ENCODE measurements around the gene DOK3.

The DOK3 gene

GRCh38 chr5:177530638-177531037 is 21.0 kb upstream of the DOK3 start:
- H2AFZ ChIP-seq (ENCODE audit: low read depth, low read length), result no peak overlapping the region
- ATAC-seq (ENCODE audit: insufficient read depth, low read depth), result no peak
- no peaks in the 10 kb centered on the region for H3K9me3 ChIP-seq (ENCODE audit: insufficient read depth, low read length, severe bottlenecking)
- DNase-seq, result no peak
- peaks cover 6% of the 10 kb centered on the region; the same call in 1 of the 2 replicates for H3K79me2 ChIP-seq (ENCODE audit: insufficient read depth, low read length)
- no peak overlapping the region for H3K4me3 ChIP-seq (ENCODE audit: low read depth in 1 of 2, low read length in 2 of 2)
- H3K27me3 ChIP-seq (ENCODE audit: insufficient read depth, low read length, poor library complexity), result no peaks in the 10 kb centered on the region
- H4K20me1 ChIP-seq (ENCODE audit: insufficient read depth, low read length), result peaks cover 25% of the 10 kb centered on the region
- H3K36me3 ChIP-seq (ENCODE audit: insufficient read depth, low read length), result peaks cover 89% of the 10 kb centered on the region
- no peaks in the 10 kb centered on the region for H3K4me1 ChIP-seq (ENCODE audit: insufficient read depth, low read length)
- H3K9ac ChIP-seq (ENCODE audit: low read depth, low read length), result no peak overlapping the region
- TF ChIP-seq, protein P1, sequence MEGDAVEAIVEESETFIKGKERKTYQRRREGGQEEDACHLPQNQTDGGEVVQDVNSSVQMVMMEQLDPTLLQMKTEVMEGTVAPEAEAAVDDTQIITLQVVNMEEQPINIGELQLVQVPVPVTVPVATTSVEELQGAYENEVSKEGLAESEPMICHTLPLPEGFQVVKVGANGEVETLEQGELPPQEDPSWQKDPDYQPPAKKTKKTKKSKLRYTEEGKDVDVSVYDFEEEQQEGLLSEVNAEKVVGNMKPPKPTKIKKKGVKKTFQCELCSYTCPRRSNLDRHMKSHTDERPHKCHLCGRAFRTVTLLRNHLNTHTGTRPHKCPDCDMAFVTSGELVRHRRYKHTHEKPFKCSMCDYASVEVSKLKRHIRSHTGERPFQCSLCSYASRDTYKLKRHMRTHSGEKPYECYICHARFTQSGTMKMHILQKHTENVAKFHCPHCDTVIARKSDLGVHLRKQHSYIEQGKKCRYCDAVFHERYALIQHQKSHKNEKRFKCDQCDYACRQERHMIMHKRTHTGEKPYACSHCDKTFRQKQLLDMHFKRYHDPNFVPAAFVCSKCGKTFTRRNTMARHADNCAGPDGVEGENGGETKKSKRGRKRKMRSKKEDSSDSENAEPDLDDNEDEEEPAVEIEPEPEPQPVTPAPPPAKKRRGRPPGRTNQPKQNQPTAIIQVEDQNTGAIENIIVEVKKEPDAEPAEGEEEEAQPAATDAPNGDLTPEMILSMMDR (IDR thresholded peaks at IDR 0.05; ENCODE audit: borderline replicate concordance, extremely low read depth, low read length, poor library complexity, severe bottlenecking), result no peak
- TF ChIP-seq EZH2 (IDR thresholded peaks at IDR 0.05; ENCODE audit: borderline replicate concordance, low read depth, low read length, severe bottlenecking), result no peak
- H3K27ac ChIP-seq (ENCODE audit: low read length), result no peak overlapping the region
- no peak overlapping the region for H3K4me2 ChIP-seq (ENCODE audit: insufficient read depth, low read length)

DNA sequence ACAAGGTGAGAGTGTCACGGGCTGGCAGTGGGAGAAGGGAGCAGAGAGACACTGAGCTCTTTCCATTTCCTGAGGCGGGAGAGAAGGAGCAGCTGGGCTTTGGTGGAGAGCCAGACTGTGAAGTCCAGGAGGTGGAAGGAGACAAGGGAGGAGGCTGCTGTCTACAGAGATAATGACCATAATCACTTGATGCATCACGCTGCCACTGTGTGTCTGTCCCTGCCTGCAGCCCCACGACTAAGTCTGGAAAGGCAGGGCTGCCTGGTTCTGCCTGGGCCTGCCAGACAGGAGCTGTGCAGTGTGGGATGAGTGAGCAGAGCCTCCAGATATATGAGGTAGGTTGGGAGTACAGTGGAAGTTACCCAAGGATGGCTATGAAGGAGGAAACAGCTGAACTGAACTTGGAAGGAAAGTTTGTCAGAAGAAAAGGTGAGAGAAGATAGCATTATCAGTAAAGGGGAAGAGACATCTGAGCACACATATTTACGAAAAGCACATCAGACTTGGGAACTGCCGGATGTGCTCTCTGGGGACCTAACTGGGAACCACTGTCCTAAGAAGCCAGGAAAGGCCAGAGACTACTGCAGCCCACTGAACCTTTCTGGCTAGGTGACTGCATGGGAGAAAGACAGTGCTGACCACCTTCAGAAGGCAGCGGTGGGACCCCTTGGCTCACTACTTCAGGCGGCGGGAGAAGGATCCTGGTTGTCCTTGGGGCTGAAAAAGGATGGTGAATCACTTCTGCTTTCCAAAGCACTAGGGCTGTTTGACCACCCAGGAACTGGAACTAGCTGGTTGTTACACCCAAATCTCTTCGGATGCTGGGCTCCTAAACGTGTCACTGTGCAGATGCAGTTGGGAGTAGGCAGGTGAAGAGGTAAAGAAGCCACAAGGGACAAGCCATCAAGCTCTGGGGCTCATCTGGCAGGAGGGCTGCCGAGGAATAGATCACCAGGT is 19.9 kb upstream of the DOK3 start:
- no peaks in the 10 kb centered on the region for H3K9me3 ChIP-seq (ENCODE audit: insufficient read depth, low read length, severe bottlenecking)
- TF ChIP-seq EZH2 (IDR thresholded peaks at IDR 0.05; ENCODE audit: borderline replicate concordance, low read depth, low read length, severe bottlenecking), result no peak
- TF ChIP-seq, protein P1 (IDR thresholded peaks at IDR 0.05; ENCODE audit: borderline replicate concordance, extremely low read depth, low read length, poor library complexity, severe bottlenecking), result no peak
- no peaks in the 10 kb centered on the region for H3K27me3 ChIP-seq (ENCODE audit: insufficient read depth, low read length, poor library complexity)
- no peak overlapping the region for H2AFZ ChIP-seq (ENCODE audit: low read depth, low read length)
- peaks cover 32% of the 10 kb centered on the region for H4K20me1 ChIP-seq (ENCODE audit: insufficient read depth, low read length)
- no peak overlapping the region for H3K4me3 ChIP-seq (ENCODE audit: low read depth in 1 of 2, low read length in 2 of 2)
- no peaks in the 10 kb centered on the region for H3K4me1 ChIP-seq (ENCODE audit: insufficient read depth, low read length)
- no peak overlapping the region for H3K9ac ChIP-seq (ENCODE audit: low read depth, low read length)
- DNase-seq (no peak), ATAC-seq (ENCODE audit: insufficient read depth, low read depth) (no peak)
- no peak overlapping the region for H3K4me2 ChIP-seq (ENCODE audit: insufficient read depth, low read length)
- no peak overlapping the region for H3K27ac ChIP-seq (ENCODE audit: low read length)
- H3K79me2 ChIP-seq (ENCODE audit: insufficient read depth, low read length), result 0 out of 2 replicates have a peak, but pooled peaks cover 4% of the 10 kb centered on the region
- peaks cover 89% of the 10 kb centered on the region for H3K36me3 ChIP-seq (ENCODE audit: insufficient read depth, low read length)

GRCh38 chr5:177528631-177529030 is 19.0 kb upstream of the DOK3 start:
- ATAC-seq (ENCODE audit: insufficient read depth, low read depth), result no peak
- H3K9ac ChIP-seq (ENCODE audit: low read depth, low read length), result no peak overlapping the region
- H3K4me2 ChIP-seq (ENCODE audit: insufficient read depth, low read length), result no peak overlapping the region
- no peaks in the 10 kb centered on the region for H3K9me3 ChIP-seq (ENCODE audit: insufficient read depth, low read length, severe bottlenecking)
- no peaks in the 10 kb centered on the region for H3K79me2 ChIP-seq (ENCODE audit: insufficient read depth, low read length)
- H3K27me3 ChIP-seq (ENCODE audit: insufficient read depth, low read length, poor library complexity), result no peaks in the 10 kb centered on the region
- H3K36me3 ChIP-seq (ENCODE audit: insufficient read depth, low read length), result peaks cover 92% of the 10 kb centered on the region
- DNase-seq, result no peak
- no peaks in the 10 kb centered on the region for H3K4me1 ChIP-seq (ENCODE audit: insufficient read depth, low read length)
- no peak overlapping the region for H3K4me3 ChIP-seq (ENCODE audit: low read depth in 1 of 2, low read length in 2 of 2)
- H3K27ac ChIP-seq (ENCODE audit: low read length), result no peak overlapping the region
- H2AFZ ChIP-seq (ENCODE audit: low read depth, low read length), result no peak overlapping the region
- peaks cover 36% of the 10 kb centered on the region for H4K20me1 ChIP-seq (ENCODE audit: insufficient read depth, low read length)
- no peak for TF ChIP-seq EZH2 (IDR thresholded peaks at IDR 0.05; ENCODE audit: borderline replicate concordance, low read depth, low read length, severe bottlenecking)
- TF ChIP-seq, protein P1 (IDR thresholded peaks at IDR 0.05; ENCODE audit: borderline replicate concordance, extremely low read depth, low read length, poor library complexity, severe bottlenecking), result no peak

Data from DND-41 (cell line).